BLaER1 treated with 17β-estradiol and CSF1 and Interleukin-3, amounts not matched to agents 10 nM and 100 nM (cell line): ENCODE results near the gene SPHK1.

Experiments
- H3K27ac ChIP-seq, 11 experiments: shearing (Covaris generic); formaldehyde crosslinking; 2 replicates each; pipeline ENCODE4 v1.8.1; 2022
- H3K27me3 ChIP-seq, 11 experiments: shearing (Covaris generic); formaldehyde crosslinking; 2 replicates each; pipeline ENCODE4 v1.8.1; 2022
- H3K36me3 ChIP-seq, 11 experiments: shearing (Covaris generic); formaldehyde crosslinking; 2 replicates each; pipeline ENCODE4 v1.8.1; 2022
- H3K4me1 ChIP-seq, 10 experiments: shearing (Covaris generic); formaldehyde crosslinking; 2 replicates each; pipeline ENCODE4 v1.8.1; 2022
- H3K4me2 ChIP-seq, 11 experiments: shearing (Covaris generic); formaldehyde crosslinking; 2 replicates each; pipeline ENCODE4 v1.8.1; 2022
- H3K4me3 ChIP-seq, 10 experiments: shearing (Covaris generic); formaldehyde crosslinking; 2 replicates each; pipeline ENCODE4 v1.8.1; 2022
- H3K9ac ChIP-seq, 11 experiments: shearing (Covaris generic); formaldehyde crosslinking; 2 replicates each; pipeline ENCODE4 v1.8.1; 2022
- H3K9me3 ChIP-seq, 11 experiments: shearing (Covaris generic); formaldehyde crosslinking; replicated peaks in 1 of 11; 2 replicates each; pipeline ENCODE4 v1.8.1; 2022
- H4K20me1 ChIP-seq, 11 experiments: shearing (Covaris generic); formaldehyde crosslinking; 2 replicates each; pipeline ENCODE4 v1.8.1; 2022
- Cebpa-rat ChIP-seq, 11 experiments: shearing (Covaris generic); IDR thresholded peaks; 2 replicates each; pipeline ENCODE4 v1.8.1; 2022

The SPHK1 gene

DNA sequence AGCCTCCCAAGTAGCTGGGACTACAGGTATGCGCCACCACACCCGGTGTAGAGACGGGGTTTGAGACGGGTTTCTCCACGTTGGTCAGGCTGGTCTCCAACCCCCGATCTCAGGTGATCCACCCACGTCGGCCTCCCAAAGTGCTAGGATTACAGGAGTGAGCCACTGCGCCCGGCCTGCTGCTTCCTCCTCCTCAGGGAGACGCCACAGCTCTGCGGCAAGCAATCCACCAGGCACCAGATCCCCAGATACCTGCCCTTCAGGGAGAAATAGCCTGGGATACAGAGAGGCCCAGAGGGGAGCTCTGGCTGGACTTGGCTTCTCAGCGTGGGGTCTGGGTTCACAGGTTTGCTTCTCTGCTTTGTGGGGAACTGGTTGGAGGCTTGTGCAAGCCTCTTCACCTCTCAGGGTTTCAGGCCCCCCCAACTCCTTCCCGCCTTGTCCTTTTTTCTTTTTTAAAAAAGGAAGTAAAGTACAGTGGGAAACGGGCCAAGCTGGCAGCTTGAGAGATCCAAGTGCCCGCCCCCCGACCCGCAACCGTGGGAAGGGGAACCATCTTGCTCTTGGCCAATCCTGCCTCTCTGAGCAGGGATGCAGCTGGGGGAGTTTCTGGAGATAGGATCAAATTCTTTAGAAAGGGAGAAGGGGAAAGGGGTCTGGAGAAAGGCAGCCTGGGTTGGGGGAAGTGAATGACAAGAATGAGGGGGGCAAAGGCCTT, 2.6 kb upstream of the SPHK1 start:
- Histone ChIP-seq H3K27ac (peak overlapping the region in 4 of 11 experiments; percentile 24 to 83 (median 30); a peak in 5 of 22 replicates), H3K4me3 (peak overlapping the region in 6 of 10 experiments; percentile 64 to 77 (median 67); a peak in 7 of 20 replicates), H3K4me2 (peak overlapping the region; percentile 89 to 100 (median 99); a peak in 21 of 22 replicates), H3K36me3 (no peaks in the 10 kb centered on the region), H3K9ac (peak overlapping the region in 1 of 11 experiments; percentile 81; a peak in 3 of 22 replicates), H3K9me3 (no peaks in the 10 kb centered on the region), H4K20me1 (peaks cover 0 to 34% (median 20%) of the 10 kb centered on the region in 11 experiments; a peak in 18 of 22 replicates), H3K27me3 (peaks cover 17 to 76% (median 60%) of the 10 kb centered on the region in 11 experiments), H3K4me1 (peaks cover 39 to 61% (median 54%) of the 10 kb centered on the region in 10 experiments)
- TF ChIP-seq Cebpa-rat (IDR thresholded peaks at IDR 0.05), result no peak

- H3K4me1 ChIP-seq, result peaks cover 39 to 67% (median 58%) of the 10 kb centered on the region in 10 experiments
- H3K4me3 ChIP-seq, result peak overlapping the region; percentile 58 to 77 (median 66)
- peaks cover 17 to 79% (median 60%) of the 10 kb centered on the region in 11 experiments for H3K27me3 ChIP-seq
- TF ChIP-seq Cebpa-rat (IDR thresholded peaks at IDR 0.05), result no peak
- H4K20me1 ChIP-seq, result peaks cover 0 to 40% (median 25%) of the 10 kb centered on the region in 11 experiments; a peak in 18 of 22 replicates
- H3K9me3 ChIP-seq, result no peaks in the 10 kb centered on the region
- peak overlapping the region; percentile 89 to 100 (median 99) for H3K4me2 ChIP-seq
- peak overlapping the region in 9 of 11 experiments; percentile 72 to 83 (median 80); a peak in 16 of 22 replicates for H3K9ac ChIP-seq
- peak overlapping the region in 5 of 11 experiments; percentile 42 to 83 (median 76); a peak in 8 of 22 replicates for H3K27ac ChIP-seq
- no peaks in the 10 kb centered on the region for H3K36me3 ChIP-seq
These were observed 2.0 kb upstream of the SPHK1 start for GRCh38 chr17:76382351-76382802.

GRCh38 chr17:76382803-76383545, 1.4 kb upstream of the SPHK1 start:
- peak overlapping the region in 6 of 11 experiments; percentile 39 to 83 (median 78); a peak in 12 of 22 replicates for H3K27ac ChIP-seq
- peaks cover 17 to 79% (median 60%) of the 10 kb centered on the region in 11 experiments for H3K27me3 ChIP-seq
- peaks cover 0 to 46% (median 29%) of the 10 kb centered on the region in 11 experiments; a peak in 18 of 22 replicates for H4K20me1 ChIP-seq
- peaks cover 39 to 73% (median 63%) of the 10 kb centered on the region in 10 experiments for H3K4me1 ChIP-seq
- no peak for TF ChIP-seq Cebpa-rat (IDR thresholded peaks at IDR 0.05)
- peak overlapping the region; percentile 58 to 77 (median 66) for H3K4me3 ChIP-seq
- no peaks in the 10 kb centered on the region for H3K36me3 ChIP-seq
- no peaks in the 10 kb centered on the region for H3K9me3 ChIP-seq
- H3K9ac ChIP-seq, result peak overlapping the region; percentile 29 to 83 (median 78); a peak in 20 of 22 replicates
- H3K4me2 ChIP-seq, result peak overlapping the region; percentile 89 to 100 (median 99)

DNA sequence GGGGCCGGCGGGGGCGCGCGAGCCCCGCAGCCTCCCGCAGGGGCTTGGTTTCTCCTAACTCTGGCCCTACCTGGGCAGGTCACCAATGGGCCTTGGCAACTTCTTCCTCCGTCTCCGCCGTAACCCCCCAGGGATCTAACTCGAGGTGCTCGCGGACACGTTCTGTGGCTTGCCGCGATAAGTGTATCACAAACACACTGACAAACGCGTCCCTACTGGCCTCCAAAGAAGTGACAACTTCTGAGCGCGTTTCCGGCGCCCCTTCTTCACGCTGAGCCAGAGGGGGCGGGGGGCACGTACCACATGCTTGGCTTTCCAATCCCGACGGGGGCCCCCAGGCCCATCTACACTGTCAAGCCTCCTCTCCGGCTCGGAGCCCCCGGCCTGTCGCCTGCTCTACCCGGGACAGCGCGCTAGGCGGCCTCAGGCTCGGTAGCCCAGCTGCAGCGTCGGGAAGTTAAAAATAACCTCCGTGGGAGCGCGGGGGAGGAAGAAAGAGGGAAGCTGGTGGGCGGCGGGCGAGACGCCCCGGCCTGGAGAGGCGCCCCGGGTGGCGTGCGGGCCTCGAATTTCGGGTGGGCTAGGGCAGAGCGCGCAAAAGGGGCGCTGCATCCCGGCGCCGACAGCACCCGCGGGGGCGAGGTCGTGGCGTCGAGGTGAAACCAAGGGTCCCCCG, 725 bp upstream of the SPHK1 start:
- Histone ChIP-seq H3K27me3 (peaks cover 17 to 79% (median 60%) of the 10 kb centered on the region in 11 experiments), H3K36me3 (peaks cover 0 to 2% (median under 1%) of the 10 kb centered on the region in 11 experiments; a peak in 5 of 22 replicates), H4K20me1 (peaks cover 0 to 51% (median 31%) of the 10 kb centered on the region in 11 experiments; a peak in 18 of 22 replicates), H3K4me3 (peak overlapping the region; percentile 58 to 77 (median 66)), H3K9me3 (no peaks in the 10 kb centered on the region), H3K4me1 (peaks cover 39 to 76% (median 67%) of the 10 kb centered on the region in 10 experiments), H3K27ac (peak overlapping the region; percentile 49 to 83 (median 76); a peak in 21 of 22 replicates), H3K4me2 (peak overlapping the region; percentile 89 to 100 (median 99)), H3K9ac (peak overlapping the region; percentile 65 to 83 (median 78))
- no peak for TF ChIP-seq Cebpa-rat (IDR thresholded peaks at IDR 0.05)

DNA sequence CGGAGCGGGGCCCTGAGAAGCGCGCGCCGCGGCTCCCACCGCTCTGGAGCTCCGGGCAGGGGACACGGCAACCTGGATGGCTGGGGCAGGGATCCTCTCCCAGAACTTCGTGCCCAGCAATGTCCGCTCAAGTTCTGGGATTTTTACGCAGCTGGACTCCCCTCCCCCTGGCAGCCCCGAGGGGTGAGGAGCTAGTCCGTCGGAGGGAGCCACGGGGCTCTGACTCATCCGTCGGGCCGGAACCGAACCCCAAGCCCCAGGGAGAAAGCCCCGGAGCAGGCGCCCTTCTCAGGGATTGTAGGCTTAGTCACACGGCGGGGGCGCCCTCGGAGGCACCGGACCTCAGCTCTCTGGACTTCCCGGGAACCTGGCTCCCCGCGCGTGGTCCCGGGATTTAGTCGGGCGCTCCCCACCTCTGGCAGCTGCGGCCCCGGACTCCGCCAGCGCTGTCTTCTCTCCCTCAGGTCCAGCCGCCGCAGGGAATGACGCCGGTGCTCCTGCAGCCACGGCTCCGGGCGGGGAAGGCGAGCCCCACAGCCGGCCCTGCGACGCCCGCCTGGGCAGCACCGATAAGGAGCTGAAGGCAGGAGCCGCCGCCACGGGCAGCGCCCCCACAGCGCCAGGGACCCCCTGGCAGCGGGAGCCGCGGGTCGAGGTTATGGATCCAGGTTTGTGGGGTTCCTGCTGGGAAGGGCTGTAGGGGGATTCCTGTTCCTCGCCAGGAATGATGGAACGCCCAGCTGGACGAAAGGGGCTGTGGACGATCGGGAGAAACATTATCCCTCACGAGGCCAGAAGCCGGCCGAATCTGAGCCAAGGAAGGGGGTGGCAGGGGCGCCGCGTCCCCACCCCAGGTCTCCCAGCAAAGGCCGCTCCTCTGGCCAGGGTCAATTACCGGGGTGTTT, 830 bp downstream of the SPHK1 start:
- H3K9ac ChIP-seq, result peak overlapping the region; percentile 65 to 83 (median 78); a peak in 21 of 22 replicates

DNA sequence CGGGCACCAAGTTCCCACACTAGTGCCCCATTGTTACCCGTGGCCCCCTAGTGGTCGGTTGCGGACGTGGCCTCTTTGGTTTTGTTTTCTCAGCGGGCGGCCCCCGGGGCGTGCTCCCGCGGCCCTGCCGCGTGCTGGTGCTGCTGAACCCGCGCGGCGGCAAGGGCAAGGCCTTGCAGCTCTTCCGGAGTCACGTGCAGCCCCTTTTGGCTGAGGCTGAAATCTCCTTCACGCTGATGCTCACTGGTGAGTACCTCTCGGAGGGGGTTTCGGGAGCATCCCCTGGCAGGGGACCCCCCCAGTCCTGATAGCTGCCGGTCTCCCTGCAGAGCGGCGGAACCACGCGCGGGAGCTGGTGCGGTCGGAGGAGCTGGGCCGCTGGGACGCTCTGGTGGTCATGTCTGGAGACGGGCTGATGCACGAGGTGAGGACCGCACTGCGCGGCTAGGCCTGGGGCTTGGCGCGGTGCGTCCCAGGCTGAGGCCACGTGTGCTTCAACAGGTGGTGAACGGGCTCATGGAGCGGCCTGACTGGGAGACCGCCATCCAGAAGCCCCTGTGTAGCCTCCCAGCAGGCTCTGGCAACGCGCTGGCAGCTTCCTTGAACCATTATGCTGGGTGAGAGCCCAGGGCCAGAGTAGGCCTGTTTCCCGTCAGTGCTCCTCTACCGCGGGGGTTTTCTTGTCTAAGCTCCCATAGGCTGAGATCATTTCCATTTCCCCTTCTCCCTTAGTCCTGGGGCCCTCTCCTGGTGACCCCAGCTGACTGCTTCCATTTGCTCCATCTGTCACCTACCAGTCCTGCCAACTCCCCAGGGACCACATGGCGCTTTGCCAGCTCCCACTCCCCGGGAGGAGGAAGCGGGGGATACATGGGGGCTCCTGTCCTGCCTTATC, 1.7 kb downstream of the SPHK1 start:
- H3K9me3 ChIP-seq, result no peaks in the 10 kb centered on the region
- peaks cover 0 to 67% (median 31%) of the 10 kb centered on the region in 11 experiments; a peak in 18 of 22 replicates for H4K20me1 ChIP-seq
- peaks cover 17 to 59% (median 53%) of the 10 kb centered on the region in 11 experiments for H3K27me3 ChIP-seq
- peaks cover 14 to 26% (median 23%) of the 10 kb centered on the region in 11 experiments for H3K36me3 ChIP-seq
- no peak for TF ChIP-seq Cebpa-rat (IDR thresholded peaks at IDR 0.05)
- no peak overlapping the region for H3K27ac ChIP-seq
- H3K9ac ChIP-seq, result peak overlapping the region in 2 of 11 experiments; percentile 76 to 81; a peak in 4 of 22 replicates
- peak overlapping the region; percentile 58 to 77 (median 66); a peak in 18 of 20 replicates for H3K4me3 ChIP-seq
- H3K4me1 ChIP-seq, result peaks cover 38 to 72% (median 65%) of the 10 kb centered on the region in 10 experiments
- peak overlapping the region; percentile 89 to 100 (median 99) for H3K4me2 ChIP-seq

More for the DNA sequence above, 830 bp downstream of the SPHK1 start:
- peaks cover 5 to 17% (median 14%) of the 10 kb centered on the region in 11 experiments; a peak in 20 of 22 replicates for H3K36me3 ChIP-seq
- H3K4me1 ChIP-seq, result peaks cover 39 to 76% (median 68%) of the 10 kb centered on the region in 10 experiments
- peak overlapping the region; percentile 89 to 100 (median 99) for H3K4me2 ChIP-seq
- H3K27ac ChIP-seq, result peak overlapping the region in 10 of 11 experiments; percentile 56 to 83 (median 78); a peak in 16 of 22 replicates
- peaks cover 17 to 68% (median 60%) of the 10 kb centered on the region in 11 experiments for H3K27me3 ChIP-seq
- peak overlapping the region; percentile 58 to 77 (median 66) for H3K4me3 ChIP-seq
- no peak for TF ChIP-seq Cebpa-rat (IDR thresholded peaks at IDR 0.05)
- no peaks in the 10 kb centered on the region for H3K9me3 ChIP-seq
- H4K20me1 ChIP-seq, result peaks cover 0 to 62% (median 31%) of the 10 kb centered on the region in 11 experiments; a peak in 18 of 22 replicates
